Stomach smooth muscle (tissue), 2 donors: ENCODE measurements around the gene DGKG.

Experiments used
- H3K27ac ChIP-seq: one replicate; pipeline ENCODE4 v1.7.0; 2013; ENCODE audit warnings: mild to moderate bottlenecking, low read length, inconsistent platforms
- H3K27me3 ChIP-seq, 2 donors: one replicate each; pipeline ENCODE4 v1.7.0; 2013; ENCODE audit warnings: low read length in 2 of 2; ENCODE audit not compliant: insufficient read depth in 2 of 2, control insufficient read depth in 1 of 2
- H3K36me3 ChIP-seq, 2 donors: one replicate each; pipeline ENCODE4 v1.7.0; 2013; ENCODE audit warnings: low read length in 2 of 2; ENCODE audit not compliant: control insufficient read depth in 2 of 2, insufficient read depth in 2 of 2
- H3K4me1 ChIP-seq: one replicate; pipeline ENCODE4 v1.7.0; 2013; ENCODE audit warnings: low read length; ENCODE audit not compliant: control insufficient read depth, insufficient read depth
- H3K4me3 ChIP-seq, 2 donors: one replicate each; pipeline ENCODE4 v1.7.0; 2013; ENCODE audit warnings: low read length in 2 of 2
- H3K9ac ChIP-seq, 2 donors: one replicate each; pipeline ENCODE4 v1.7.0; 2013; ENCODE audit warnings: low read length in 2 of 2, mild to moderate bottlenecking in 1 of 2
- H3K9me3 ChIP-seq, 2 donors: one replicate each; pipeline ENCODE4 v1.7.0; 2013; ENCODE audit warnings: low read length in 2 of 2; ENCODE audit not compliant: control insufficient read depth in 2 of 2
- donor health status: healthy.
- donor health status: Pancreatic carcinoma.

DGKG gene

GRCh38 chr3:186299327-186299726, 62.7 kb downstream of the DGKG start:
- H3K4me3 ChIP-seq, result no peak overlapping the region
- no peak overlapping the region for H3K9ac ChIP-seq
- no peaks in the 10 kb centered on the region for H3K27me3 ChIP-seq
- peaks cover 2% of the 10 kb centered on the region for H3K4me1 ChIP-seq
- peaks cover 29 to 43% of the 10 kb centered on the region in 2 donors for H3K36me3 ChIP-seq
- no peak overlapping the region for H3K27ac ChIP-seq
- H3K9me3 ChIP-seq, result no peaks in the 10 kb centered on the region

GRCh38 chr3:186298876-186299275, 63.2 kb downstream of the DGKG start:
- H3K9ac ChIP-seq, result no peak overlapping the region
- H3K4me1 ChIP-seq, result peaks cover 2% of the 10 kb centered on the region
- H3K36me3 ChIP-seq, result peaks cover 26 to 39% of the 10 kb centered on the region in 2 donors
- no peaks in the 10 kb centered on the region for H3K9me3 ChIP-seq
- H3K27me3 ChIP-seq, result no peaks in the 10 kb centered on the region
- H3K4me3 ChIP-seq, result no peak overlapping the region
- no peak overlapping the region for H3K27ac ChIP-seq

GRCh38 chr3:186290796-186291195, 71.2 kb downstream of the DGKG start:
- Histone ChIP-seq H3K9me3 (no peaks in the 10 kb centered on the region), H3K9ac (no peak overlapping the region), H3K36me3 (peaks cover 8 to 9% of the 10 kb centered on the region in 2 donors), H3K27ac (no peak overlapping the region), H3K4me3 (no peak overlapping the region), H3K27me3 (no peaks in the 10 kb centered on the region), H3K4me1 (peaks cover 10% of the 10 kb centered on the region)

- no peak overlapping the region for H3K27ac ChIP-seq
Observed at GRCh38 chr3:186287711-186288110, 74.3 kb downstream of the DGKG start.

GRCh38 chr3:186286114-186286513, 75.9 kb downstream of the DGKG start:
- Histone ChIP-seq H3K36me3 (peaks cover 11 to 19% of the 10 kb centered on the region in 2 donors), H3K27me3 (no peaks in the 10 kb centered on the region), H3K9ac (no peak overlapping the region), H3K27ac (no peak overlapping the region), H3K4me3 (no peak overlapping the region), H3K4me1 (peaks cover 16% of the 10 kb centered on the region), H3K9me3 (no peaks in the 10 kb centered on the region)

More at GRCh38 chr3:186287711-186288110, 74.3 kb downstream of the DGKG start:
- H3K27me3 ChIP-seq, result no peaks in the 10 kb centered on the region
- peaks cover 15 to 19% of the 10 kb centered on the region in 2 donors for H3K36me3 ChIP-seq
- no peak overlapping the region for H3K9ac ChIP-seq
- no peak overlapping the region for H3K4me3 ChIP-seq
- peaks cover 10% of the 10 kb centered on the region for H3K4me1 ChIP-seq
- H3K9me3 ChIP-seq, result no peaks in the 10 kb centered on the region

- Histone ChIP-seq H3K4me1 (peaks cover 18% of the 10 kb centered on the region), H3K4me3 (no peak overlapping the region), H3K36me3 (peaks cover 20 to 23% of the 10 kb centered on the region in 2 donors), H3K9ac (no peak overlapping the region), H3K27ac (no peak overlapping the region), H3K27me3 (no peaks in the 10 kb centered on the region), H3K9me3 (no peaks in the 10 kb centered on the region)
Observed at GRCh38 chr3:186284661-186285060, 77.4 kb downstream of the DGKG start.

- Histone ChIP-seq H3K9ac (no peak overlapping the region), H3K9me3 (no peaks in the 10 kb centered on the region), H3K27ac (no peak overlapping the region), H3K36me3 (peaks cover 24 to 27% of the 10 kb centered on the region in 2 donors), H3K4me1 (peaks cover 18% of the 10 kb centered on the region), H3K27me3 (no peaks in the 10 kb centered on the region), H3K4me3 (no peak overlapping the region)
Observed at GRCh38 chr3:186284349-186284652, 77.7 kb downstream of the DGKG start.

GRCh38 chr3:186283651-186284348, 78.2 kb downstream of the DGKG start:
- Histone ChIP-seq H3K9ac (no peak overlapping the region), H3K27ac (no peak overlapping the region), H3K27me3 (no peaks in the 10 kb centered on the region), H3K4me3 (no peak overlapping the region), H3K36me3 (peaks cover 28 to 32% of the 10 kb centered on the region in 2 donors), H3K4me1 (peaks cover 18% of the 10 kb centered on the region), H3K9me3 (no peaks in the 10 kb centered on the region)

- Histone ChIP-seq H3K27ac (no peak overlapping the region), H3K27me3 (no peaks in the 10 kb centered on the region), H3K4me1 (peaks cover 11% of the 10 kb centered on the region), H3K36me3 (peaks cover 35 to 37% of the 10 kb centered on the region in 2 donors), H3K9me3 (no peaks in the 10 kb centered on the region), H3K9ac (no peak overlapping the region), H3K4me3 (no peak overlapping the region)
Observed at GRCh38 chr3:186283096-186283495, 78.9 kb downstream of the DGKG start.

GRCh38 chr3:186281176-186281575, 80.9 kb downstream of the DGKG start:
- peaks cover 40 to 47% of the 10 kb centered on the region in 2 donors for H3K36me3 ChIP-seq
- H3K4me3 ChIP-seq, result no peak overlapping the region
- no peak overlapping the region for H3K27ac ChIP-seq

GRCh38 chr3:186280737-186281136, 81.3 kb downstream of the DGKG start:
- Histone ChIP-seq H3K36me3 (peaks cover 37 to 46% of the 10 kb centered on the region in 2 donors), H3K4me3 (no peak overlapping the region), H3K9me3 (no peaks in the 10 kb centered on the region), H3K4me1 (peaks cover 8% of the 10 kb centered on the region), H3K27ac (no peak overlapping the region), H3K9ac (no peak overlapping the region), H3K27me3 (no peaks in the 10 kb centered on the region)

More at GRCh38 chr3:186281176-186281575, 80.9 kb downstream of the DGKG start:
- Histone ChIP-seq H3K9ac (no peak overlapping the region), H3K9me3 (no peaks in the 10 kb centered on the region), H3K27me3 (no peaks in the 10 kb centered on the region), H3K4me1 (peaks cover 8% of the 10 kb centered on the region)
